ENCODE measurements around the gene ANO2.
"Not testable (repeated sequence)": the region's sequence is repeated elsewhere in the genome, so short reads cannot be mapped to it uniquely, and the experiment has no call there.

The ANO2 gene

GRCh38 chr12:5660238-5660637, 284.8 kb downstream of the ANO2 start:
- no peak for DNase-seq (ENCODE audit: low spot score)

DNA sequence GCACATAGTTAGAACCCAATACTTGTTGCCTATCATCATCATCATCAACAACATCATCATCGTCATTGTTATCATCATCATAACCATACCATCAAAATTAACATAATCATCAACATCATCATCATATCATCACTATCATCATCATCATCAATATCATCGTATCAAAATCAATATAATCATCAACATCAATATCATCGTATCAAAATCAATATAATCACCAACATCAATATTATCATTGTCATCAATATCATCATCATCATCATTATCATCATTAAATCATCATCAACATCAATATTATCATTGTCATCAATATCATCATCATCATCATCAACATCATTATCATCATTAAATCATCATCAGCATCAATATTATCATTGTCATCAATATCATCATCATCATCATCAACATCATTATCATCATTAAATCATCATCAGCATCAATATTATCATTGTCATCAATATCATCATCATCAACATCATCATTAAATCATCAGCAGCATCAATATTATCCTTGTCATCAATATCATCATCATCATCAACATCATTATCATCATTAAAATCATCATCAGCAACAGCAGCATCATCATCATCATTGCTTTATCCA, 286.6 kb downstream of the ANO2 start:
- DNase-seq (ENCODE audit: low spot score) = not testable (repeated sequence)

DNA sequence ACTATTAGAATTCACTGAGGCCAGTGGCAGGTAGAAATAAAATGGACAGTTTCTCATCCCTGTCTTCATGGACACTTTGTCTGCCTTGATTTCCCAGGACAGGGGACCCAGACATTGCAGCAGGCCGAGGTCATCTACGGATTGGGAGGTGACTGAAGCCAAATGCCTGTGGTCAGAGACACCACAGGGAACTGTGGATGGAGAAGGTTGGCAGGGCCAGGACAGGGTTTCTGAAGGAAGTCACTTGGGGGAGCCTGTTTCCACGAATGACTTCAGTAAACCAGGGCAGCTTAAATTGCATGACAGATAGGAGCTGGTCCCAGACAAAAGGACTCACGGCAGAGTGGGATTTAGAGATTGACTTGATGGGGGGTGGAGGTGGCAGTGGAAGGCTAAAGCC, 288.2 kb downstream of the ANO2 start:
- no peak for DNase-seq (ENCODE audit: low spot score)

DNA sequence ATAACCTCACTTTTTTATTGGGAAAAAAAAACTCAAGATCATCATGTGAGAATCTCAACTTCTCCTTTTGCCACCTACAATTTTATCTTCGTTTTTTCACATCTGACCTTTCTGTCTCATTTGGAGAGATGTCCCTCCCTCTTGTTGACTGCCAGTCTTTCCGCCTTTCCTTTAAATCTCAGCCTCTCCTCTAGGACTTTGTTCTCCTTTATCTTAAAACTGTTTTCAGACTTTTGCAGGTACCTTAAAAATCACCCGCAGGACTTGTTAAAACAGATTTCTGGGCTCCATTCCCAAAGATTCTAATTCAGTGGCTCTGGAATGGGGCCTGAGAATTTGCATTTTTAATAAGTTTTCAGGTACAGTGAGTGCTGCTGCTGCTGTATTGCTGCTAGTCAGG, 289.9 kb downstream of the ANO2 start:
- no peak for DNase-seq (ENCODE audit: low spot score)

- no peak for DNase-seq (ENCODE audit: low spot score)
Measured at GRCh38 chr12:5654019-5654418, 291.0 kb downstream of the ANO2 start.

DNA sequence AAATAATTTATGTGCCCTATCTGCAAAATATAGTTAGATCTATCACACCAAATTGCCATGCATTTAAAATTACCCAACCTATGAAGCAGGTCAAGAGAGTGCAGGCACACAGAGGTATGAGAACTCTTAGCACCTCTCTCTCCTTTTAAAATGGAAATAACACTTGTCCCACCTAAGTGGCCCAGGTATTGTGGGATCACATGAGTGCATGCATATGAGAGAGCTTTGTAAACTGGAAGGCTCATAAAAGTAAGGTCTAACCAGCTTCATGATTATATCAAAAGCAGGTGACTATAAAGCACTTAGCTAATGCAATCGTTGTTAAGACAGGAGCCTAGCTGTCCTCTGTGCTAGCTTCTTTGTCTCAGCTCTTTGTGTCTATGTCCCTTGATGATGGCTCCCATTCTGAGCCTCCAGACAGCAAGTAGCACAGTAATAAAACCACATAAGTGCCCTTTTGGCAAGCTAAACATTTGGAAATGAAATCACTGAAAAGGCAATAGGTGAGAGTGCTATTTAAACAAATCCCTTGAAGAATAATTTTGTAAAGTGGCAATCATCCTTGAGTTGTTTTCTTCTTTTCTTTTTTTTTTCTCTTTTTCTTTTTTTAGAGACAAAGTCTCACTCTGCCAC, 294.1 kb downstream of the ANO2 start:
- DNase-seq (ENCODE audit: low spot score) = no peak

DNA sequence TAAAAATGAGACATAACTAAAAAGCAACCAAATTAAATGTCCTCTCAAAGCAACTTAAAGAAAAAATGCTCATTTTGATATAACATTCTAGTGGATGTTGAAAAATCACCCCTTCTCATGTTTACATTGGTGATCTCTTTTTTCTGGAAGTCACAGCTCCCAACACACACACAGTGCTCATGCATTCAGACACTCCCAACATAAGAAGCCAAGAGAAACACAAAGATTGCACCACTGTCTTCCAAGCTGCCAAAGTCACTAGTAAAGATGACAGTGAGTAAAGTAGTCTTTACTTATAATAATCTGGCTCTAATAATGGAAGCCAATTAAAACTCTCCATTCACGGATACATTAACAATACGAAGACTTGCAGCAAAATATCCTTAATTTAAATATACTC, 294.8 kb downstream of the ANO2 start:
- no peak for DNase-seq (ENCODE audit: low spot score)

DNA sequence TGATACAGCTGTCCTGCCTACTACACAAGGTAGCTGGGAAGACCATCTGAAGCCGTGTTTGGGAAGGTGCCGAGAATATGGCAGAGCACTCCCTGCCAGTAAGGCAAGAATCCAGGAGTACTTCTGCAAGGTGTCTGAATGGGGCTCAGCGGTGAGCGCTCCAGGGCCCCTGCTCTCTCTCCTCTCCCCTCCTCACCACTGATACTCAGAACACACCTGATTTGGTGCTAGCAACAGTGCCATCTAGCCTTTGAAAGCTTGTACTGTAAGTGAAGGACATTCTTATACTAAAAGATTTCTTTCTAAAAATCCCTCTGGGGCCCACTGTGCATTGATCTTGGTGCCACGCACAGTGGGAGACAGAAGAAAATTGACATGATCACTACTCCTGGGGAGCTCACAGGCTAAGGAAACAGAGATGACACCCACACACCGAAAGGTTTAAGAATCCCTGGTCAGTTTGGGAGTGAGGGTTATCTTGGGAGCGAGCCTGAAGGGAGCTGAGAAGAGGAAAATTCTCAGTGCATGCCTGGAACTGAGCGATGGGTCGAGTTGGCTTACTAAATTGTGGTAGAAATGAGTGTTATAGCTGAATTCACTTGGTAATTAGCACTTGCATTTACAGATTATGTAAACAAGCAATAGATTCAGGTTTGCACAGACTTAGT, 296.2 kb downstream of the ANO2 start:
- DNase-seq (ENCODE audit: low spot score) = peak; percentile 32

DNA sequence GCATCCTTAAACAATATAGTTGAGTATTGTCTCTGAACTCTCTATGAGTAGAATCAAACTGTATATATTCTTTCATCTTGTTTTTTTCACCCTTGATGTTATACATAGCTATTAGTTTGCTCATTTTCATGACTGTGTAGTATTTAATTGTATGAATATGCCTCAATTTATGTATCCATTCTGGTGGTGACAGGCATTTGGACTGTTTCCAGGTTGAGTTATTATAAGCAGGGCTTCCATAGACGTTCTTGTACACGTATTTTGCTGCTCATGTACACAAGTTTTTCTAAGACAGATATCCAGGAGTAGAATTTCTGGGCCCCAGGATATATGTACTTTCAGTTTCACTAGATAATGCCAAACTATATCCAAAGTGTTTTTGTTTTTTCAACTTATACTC, 301.8 kb downstream of the ANO2 start:
- no peak for DNase-seq (ENCODE audit: low spot score)

- no peak for DNase-seq (ENCODE audit: low spot score)
Measured at GRCh38 chr12:5637698-5638097, 307.4 kb downstream of the ANO2 start.

- DNase-seq (ENCODE audit: low spot score) = no peak
Measured at GRCh38 chr12:5636907-5637306, 308.2 kb downstream of the ANO2 start.

- no peak for DNase-seq (ENCODE audit: low spot score)
Measured at GRCh38 chr12:5633106-5633505, 312.0 kb downstream of the ANO2 start.

DNA sequence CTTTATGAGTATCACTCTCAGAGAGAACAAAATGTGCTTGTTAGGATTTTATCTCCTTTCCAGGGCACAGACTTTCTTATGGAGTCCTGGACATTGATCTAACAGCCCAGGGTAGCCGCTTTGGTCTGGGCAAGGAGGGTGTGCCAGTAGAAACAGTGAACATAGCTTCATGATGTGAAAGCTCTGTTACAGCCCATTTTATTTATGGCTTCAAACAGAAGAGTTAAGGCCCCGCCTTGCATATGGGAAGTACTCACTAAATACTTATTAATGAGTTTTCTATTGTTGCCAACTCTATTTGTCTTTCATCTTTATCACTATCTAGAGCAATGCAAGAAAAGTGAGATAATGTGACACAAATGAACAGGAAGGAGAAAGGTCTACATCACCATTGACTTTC, 312.6 kb downstream of the ANO2 start:
- no peak for DNase-seq (ENCODE audit: low spot score)

- DNase-seq (ENCODE audit: low spot score) = no peak
Measured at GRCh38 chr12:5631497-5631896, 313.6 kb downstream of the ANO2 start.

- no peak for DNase-seq (ENCODE audit: low spot score)
Measured at GRCh38 chr12:5630726-5631125, 314.3 kb downstream of the ANO2 start.

DNA sequence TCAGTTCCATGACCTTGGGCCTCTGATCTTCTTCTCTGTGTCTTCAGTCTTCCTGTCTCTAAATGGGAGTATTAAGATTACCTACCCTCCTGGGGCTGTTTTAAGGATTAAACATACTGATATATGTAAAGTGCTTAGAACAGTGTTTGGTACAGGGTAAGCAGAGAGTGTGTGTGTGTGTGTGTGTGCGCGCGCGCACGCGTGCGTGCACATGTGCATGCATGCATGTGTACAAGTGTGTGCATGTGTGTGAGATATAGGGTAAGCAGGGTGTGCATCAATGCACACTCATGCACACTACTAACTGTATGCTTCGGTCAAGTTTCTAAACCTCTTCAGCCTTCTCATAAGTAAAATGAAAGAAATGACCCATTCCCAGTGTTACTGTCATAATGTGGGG, 316.6 kb downstream of the ANO2 start:
- DNase-seq (ENCODE audit: low spot score) = no peak

- no peak for DNase-seq (ENCODE audit: low spot score)
Measured at GRCh38 chr12:5627053-5627630, 317.9 kb downstream of the ANO2 start.

- DNase-seq (ENCODE audit: low spot score) = no peak
Measured at GRCh38 chr12:5626151-5626550, 318.9 kb downstream of the ANO2 start.

- no peak for DNase-seq (ENCODE audit: low spot score)
Measured at GRCh38 chr12:5624486-5625272, 320.4 kb downstream of the ANO2 start.

DNA sequence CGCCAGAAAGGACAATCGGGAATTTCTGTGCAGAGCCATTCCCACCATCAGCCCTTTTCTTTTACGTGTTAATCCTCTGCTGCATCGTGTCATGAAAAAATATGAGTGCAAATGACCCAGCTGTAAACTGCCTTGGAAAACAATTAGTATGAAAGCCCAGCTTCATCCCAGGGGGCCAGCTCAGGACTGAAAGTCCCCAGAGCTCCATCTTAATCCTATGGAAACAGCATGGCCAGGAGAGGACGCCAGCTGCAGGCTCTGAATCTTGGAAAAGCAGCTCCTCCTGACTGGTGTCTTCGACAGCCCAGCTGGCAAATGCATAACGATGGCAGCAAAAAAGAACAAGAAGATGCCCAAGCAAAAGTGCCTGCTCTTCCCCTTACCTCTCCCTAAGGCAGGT, 321.6 kb downstream of the ANO2 start:
- DNase-seq (ENCODE audit: low spot score) = no peak

GRCh38 chr12:5622280-5622679, 322.8 kb downstream of the ANO2 start:
- no peak for DNase-seq (ENCODE audit: low spot score)

DNA sequence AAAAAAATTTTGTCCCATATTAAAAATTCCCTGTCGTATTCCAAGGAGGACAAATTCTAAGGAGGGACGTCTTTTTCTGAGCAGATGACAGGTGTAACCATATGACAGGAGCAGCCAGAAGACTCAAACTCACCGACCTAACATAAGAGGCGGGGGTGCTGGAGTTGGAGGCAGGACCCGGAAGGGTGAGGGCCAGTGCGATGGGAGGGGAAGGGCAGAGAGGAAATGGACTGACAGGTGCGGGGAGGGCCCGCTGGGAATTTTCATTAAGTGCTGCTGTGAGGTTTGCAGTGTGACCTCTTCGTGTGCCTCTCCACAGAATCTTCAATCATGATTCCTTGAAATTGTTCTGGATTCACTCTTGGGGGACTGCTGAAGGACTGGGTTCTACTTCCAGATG, 323.7 kb downstream of the ANO2 start:
- no peak for DNase-seq (ENCODE audit: low spot score)

DNA sequence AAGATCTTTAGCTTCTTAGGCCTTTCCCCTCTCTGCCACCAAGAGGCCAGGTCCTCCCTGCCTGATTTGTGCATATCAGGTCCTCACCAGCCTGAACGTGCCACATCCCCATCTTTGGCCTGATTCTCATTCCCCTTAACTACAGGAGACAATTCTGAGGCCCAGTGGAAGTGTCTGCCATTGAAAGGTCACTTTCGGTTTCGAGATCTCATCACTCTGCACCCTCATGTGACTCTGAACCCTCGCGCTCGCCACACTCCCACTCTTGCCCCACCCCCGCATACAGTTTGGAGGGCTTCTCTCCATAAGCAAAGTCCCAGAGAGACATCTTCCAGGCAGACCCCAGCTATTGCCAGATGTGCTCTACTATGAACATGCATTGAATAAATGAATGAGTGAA, 324.2 kb downstream of the ANO2 start:
- no peak for DNase-seq (ENCODE audit: low spot score)
